BJ (cell line): ENCODE measurements around the gene BCHE. TPM values are rescaled to one million over a fixed set of nuclear protein-coding genes. Genes with fewer than 3 reads are reported as not detected.

Source experiments
- CTCF ChIA-PET: fragments of 350-600 bp; formaldehyde crosslinking; extraction: SDS; loops from one replicate; lab custom pipeline; 2021; ENCODE audit warnings: antibody characterized with exemption, inconsistent platforms; lab: Yijun Ruan, JAX
- POLR2A ChIA-PET: fragments of 300-600 bp; sonication (Branson Sonifier 250); formaldehyde crosslinking; extraction: SDS; loops from one replicate; lab custom pipeline; 2021; ENCODE audit warnings: antibody characterized with exemption; lab: Charles Lee
- DNase-seq: peaks from one replicate; pipeline ENCODE4 v3.0.0-alpha.2; 2011; ENCODE audit warnings: low read depth
- H3K27me3 ChIP-seq: 2 replicates; pipeline ENCODE4 v1.6.0; 2011; ENCODE audit warnings: low read length; ENCODE audit not compliant: control insufficient read depth, insufficient read depth
- H3K36me3 ChIP-seq: 2 replicates; pipeline ENCODE4 v1.5.1; 2011; ENCODE audit warnings: low read length; ENCODE audit not compliant: control insufficient read depth, insufficient read depth
- H3K4me3 ChIP-seq: 2 replicates; pipeline ENCODE4 v1.5.1; 2011; ENCODE audit warnings: low read depth, mild to moderate bottlenecking, control low read depth, low read length
- polyA plus RNA-seq: library from polyadenylated mRNA; depleted of rRNA; stranded (reverse); fragments of >200 nt; gene quantifications from 2 replicates; pipeline ENCODE4 v1.2.3, GENCODE V29; 2011
- TF ChIP-seq, protein P1 (sequence below): IDR thresholded peaks from 2 replicates; pipeline ENCODE4 v1.5.1; 2011; ENCODE audit warnings: low read depth, mild to moderate bottlenecking, control low read depth, inconsistent platforms, low read length, moderate library complexity; ENCODE audit not compliant: insufficient read depth

The BCHE gene
- polyA plus RNA-seq, 1 experiment: not detected

DNA sequence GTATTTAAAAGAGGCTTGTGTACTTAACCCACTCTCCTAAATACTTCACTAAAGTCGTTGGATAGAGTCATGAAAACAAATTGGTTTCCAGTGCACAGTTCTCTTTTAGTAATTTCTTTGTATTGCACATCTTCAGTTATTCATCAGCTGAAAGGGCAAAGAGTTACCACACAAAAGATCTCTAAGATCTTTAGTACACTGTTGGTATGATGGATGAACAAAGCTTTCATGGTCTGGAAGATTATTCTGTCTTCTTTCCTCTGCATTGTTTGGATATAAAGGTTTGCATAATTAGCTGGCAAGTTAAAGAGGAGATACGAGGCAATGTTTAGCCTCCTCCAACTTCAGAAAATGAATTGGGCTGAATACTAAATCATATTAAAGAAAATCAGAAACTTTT, 40.5 kb downstream of the BCHE start:
- Histone ChIP-seq H3K27me3 (no peaks in the 10 kb centered on the region), H3K36me3 (no peaks in the 10 kb centered on the region), H3K4me3 (no peak overlapping the region)
- POLR2A ChIA-PET: no interaction called here
- no peak for DNase-seq
- CTCF ChIA-PET: no interaction called here
- TF ChIP-seq, protein P1, sequence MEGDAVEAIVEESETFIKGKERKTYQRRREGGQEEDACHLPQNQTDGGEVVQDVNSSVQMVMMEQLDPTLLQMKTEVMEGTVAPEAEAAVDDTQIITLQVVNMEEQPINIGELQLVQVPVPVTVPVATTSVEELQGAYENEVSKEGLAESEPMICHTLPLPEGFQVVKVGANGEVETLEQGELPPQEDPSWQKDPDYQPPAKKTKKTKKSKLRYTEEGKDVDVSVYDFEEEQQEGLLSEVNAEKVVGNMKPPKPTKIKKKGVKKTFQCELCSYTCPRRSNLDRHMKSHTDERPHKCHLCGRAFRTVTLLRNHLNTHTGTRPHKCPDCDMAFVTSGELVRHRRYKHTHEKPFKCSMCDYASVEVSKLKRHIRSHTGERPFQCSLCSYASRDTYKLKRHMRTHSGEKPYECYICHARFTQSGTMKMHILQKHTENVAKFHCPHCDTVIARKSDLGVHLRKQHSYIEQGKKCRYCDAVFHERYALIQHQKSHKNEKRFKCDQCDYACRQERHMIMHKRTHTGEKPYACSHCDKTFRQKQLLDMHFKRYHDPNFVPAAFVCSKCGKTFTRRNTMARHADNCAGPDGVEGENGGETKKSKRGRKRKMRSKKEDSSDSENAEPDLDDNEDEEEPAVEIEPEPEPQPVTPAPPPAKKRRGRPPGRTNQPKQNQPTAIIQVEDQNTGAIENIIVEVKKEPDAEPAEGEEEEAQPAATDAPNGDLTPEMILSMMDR: no peak

GRCh38 chr3:165788531-165788930, 48.7 kb downstream of the BCHE start:
- DNase-seq: no peak
- CTCF ChIA-PET: interaction anchor here (0.7 kb wide), 1 partner anchor 81 kb away, joined by 4 read pairs; no protein-coding TSS in a partner anchor
- POLR2A ChIA-PET: no interaction called here
- Histone ChIP-seq H3K4me3 (no peak overlapping the region), H3K27me3 (no peaks in the 10 kb centered on the region), H3K36me3 (no peaks in the 10 kb centered on the region)
- TF ChIP-seq, protein P1: no peak

GRCh38 chr3:165786013-165786412, 51.2 kb downstream of the BCHE start:
- ChIA-PET CTCF (no interaction called here), POLR2A (no interaction called here)
- TF ChIP-seq, protein P1: no peak
- no peaks in the 10 kb centered on the region for H3K27me3 ChIP-seq
- no peaks in the 10 kb centered on the region for H3K36me3 ChIP-seq
- DNase-seq: no peak
- H3K4me3 ChIP-seq: no peak overlapping the region

DNA sequence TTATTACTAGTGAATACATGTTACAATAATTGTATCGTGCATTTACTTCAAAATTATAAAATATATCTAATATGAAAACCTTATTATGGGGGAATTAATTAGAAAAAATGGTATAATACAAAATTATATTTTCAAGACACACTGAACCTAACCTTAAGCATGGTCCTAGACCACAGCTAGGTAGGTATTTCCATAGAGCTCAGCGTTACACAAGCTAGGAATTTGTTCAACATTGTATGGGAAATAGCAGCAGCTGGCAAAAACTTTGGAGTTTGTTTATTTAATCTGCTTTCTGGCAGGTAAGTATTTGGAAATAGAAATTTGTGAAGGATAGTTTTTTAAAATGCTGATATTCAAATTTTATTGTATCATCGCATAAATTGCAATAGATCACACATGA, 52.9 kb downstream of the BCHE start:
- H3K36me3 ChIP-seq: no peaks in the 10 kb centered on the region
- no peak overlapping the region for H3K4me3 ChIP-seq
- no peak for DNase-seq
- TF ChIP-seq, protein P1: no peak
- no peaks in the 10 kb centered on the region for H3K27me3 ChIP-seq
- ChIA-PET CTCF (no interaction called here), POLR2A (no interaction called here)

- H3K27me3 ChIP-seq: no peaks in the 10 kb centered on the region
- CTCF ChIA-PET: no interaction called here
Observed at GRCh38 chr3:165783383-165783782, 53.8 kb downstream of the BCHE start.

More at GRCh38 chr3:165783383-165783782, 53.8 kb downstream of the BCHE start:
- POLR2A ChIA-PET: no interaction called here
- Histone ChIP-seq H3K36me3 (no peaks in the 10 kb centered on the region), H3K4me3 (no peak overlapping the region)
- TF ChIP-seq, protein P1: no peak
- no peak for DNase-seq
